HS-27A (cell line): ENCODE data around the gene TRH.
A peak's percentile ranks its signal among the peaks of the same experiment; 100 is the strongest.
"Not testable (repeated sequence)": the region's sequence is repeated elsewhere in the genome, so short reads cannot be mapped to it uniquely, and the experiment has no call there.

ENCODE experiments used
- DNase-seq: peaks from one replicate; pipeline ENCODE4 v3.0.0-alpha.2; 2012; ENCODE audit warnings: low read depth, missing footprints

The TRH gene

GRCh38 chr3:130010556-130010955, 36.0 kb downstream of the TRH start:
- no peak for DNase-seq

GRCh38 chr3:130012108-130012507, 37.6 kb downstream of the TRH start:
- DNase-seq: not testable (repeated sequence)

- not testable (repeated sequence) for DNase-seq
Observed at GRCh38 chr3:130013246-130013645, 38.7 kb downstream of the TRH start.

- DNase-seq: peak; percentile 77
Observed at GRCh38 chr3:130014526-130014925, 40.0 kb downstream of the TRH start.

- not testable (repeated sequence) for DNase-seq
Observed at GRCh38 chr3:130017661-130018060, 43.1 kb downstream of the TRH start.

- not testable (repeated sequence) for DNase-seq
Observed at GRCh38 chr3:130026146-130026829, 51.8 kb downstream of the TRH start.

GRCh38 chr3:130027437-130027836, 52.9 kb downstream of the TRH start:
- DNase-seq: not testable (repeated sequence)
